ENCODE results near the gene B4GAT1. TPM values are rescaled to one million over a fixed set of nuclear protein-coding genes. Genes with fewer than 3 reads are reported as not detected.

B4GAT1 gene
- total and polyA plus RNA-seq, 2 donors (not counting 3 experiments of a cell fraction or from before 2014, with no cell fraction given): 21.2 to 21.6 TPM

DNA sequence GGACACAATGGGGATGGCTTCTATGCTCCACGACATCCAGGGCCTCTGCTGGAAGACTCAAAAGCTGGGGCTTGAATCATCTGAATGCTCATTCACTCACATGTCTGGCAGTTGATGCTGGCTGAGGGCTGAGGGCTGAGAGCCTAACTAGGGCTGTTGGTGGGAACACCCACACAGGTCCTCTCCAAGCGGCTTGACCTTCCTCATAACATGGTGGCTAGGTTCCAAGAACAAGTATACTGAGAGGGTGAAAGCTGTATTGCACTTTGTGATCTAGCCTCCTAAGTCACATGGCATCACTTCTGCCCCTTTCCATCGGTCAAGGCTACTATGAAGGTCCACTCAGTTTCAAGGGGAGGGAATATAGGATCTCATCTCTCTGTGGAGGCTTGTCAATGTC, 48.2 kb downstream of the B4GAT1 start:
- TF ChIP-seq JUN (IDR thresholded peaks at IDR 0.05; ENCODE audit: borderline replicate concordance, insufficient read depth, insufficient read length, low read depth) (no peak), POLR2A (IDR thresholded peaks at IDR 0.05; ENCODE audit: low read depth, low read length) (no peak), EZH2 (IDR thresholded peaks at IDR 0.05; ENCODE audit: borderline replicate concordance, low read depth, low read length, severe bottlenecking) (no peak), FOS (IDR thresholded peaks at IDR 0.05; ENCODE audit: borderline replicate concordance, insufficient read depth, low read length) (no peak), POLR2AphosphoS5 (IDR thresholded peaks at IDR 0.05; ENCODE audit: insufficient read depth, low read depth, low read length) (no peak), GATA2 (IDR thresholded peaks at IDR 0.05; ENCODE audit: insufficient read depth, insufficient read length, low read depth, low read length) (no peak), CTCF (IDR thresholded peaks at IDR 0.05; ENCODE audit: extremely low read depth in 1 of 2, insufficient read depth in 1 of 2, low read depth in 1 of 2, low read length in 2 of 2) (no peak), MYC (IDR thresholded peaks at IDR 0.05; ENCODE audit: low read depth, low read length) (no peak)
- TF ChIP-seq, protein P1, sequence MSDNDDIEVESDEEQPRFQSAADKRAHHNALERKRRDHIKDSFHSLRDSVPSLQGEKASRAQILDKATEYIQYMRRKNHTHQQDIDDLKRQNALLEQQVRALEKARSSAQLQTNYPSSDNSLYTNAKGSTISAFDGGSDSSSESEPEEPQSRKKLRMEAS (IDR thresholded peaks at IDR 0.05; ENCODE audit: insufficient read depth, insufficient read length): no peak
- Histone ChIP-seq H3K4me2 (ENCODE audit: insufficient read depth, low read length) (no peak overlapping the region), H3K27ac (ENCODE audit: insufficient read depth, low read depth, low read length) (no peak overlapping the region), H3K4me1 (ENCODE audit: control insufficient read depth, extremely low read depth, insufficient read depth, low read length) (no peaks in the 10 kb centered on the region), H3K79me2 (ENCODE audit: control insufficient read depth, insufficient read depth, low read length) (no peaks in the 10 kb centered on the region), H3K4me3 (replicated peaks in 1 of 3; ENCODE audit: insufficient read depth in 1 of 3, low read depth in 1 of 3, low read length in 3 of 3) (no peak overlapping the region), H3K9ac (replicated peaks; ENCODE audit: extremely low read depth, insufficient read depth, low read length) (no peak overlapping the region), H3K9me3 (replicated peaks; ENCODE audit: control insufficient read depth, insufficient read depth, low read length) (no peaks in the 10 kb centered on the region), H3K27me3 (ENCODE audit: control insufficient read depth in 2 of 2, insufficient read depth in 2 of 2, low read length in 2 of 2) (peaks cover 0 to 2% of the 10 kb centered on the region in 2 experiments), H3K36me3 (ENCODE audit: control insufficient read depth in 2 of 2, extremely low read depth in 1 of 2, insufficient read depth in 2 of 2, low read length in 2 of 2) (no peaks in the 10 kb centered on the region), H4K20me1 (replicated peaks; ENCODE audit: control insufficient read depth, extremely low read depth, insufficient read depth, low read length) (no peaks in the 10 kb centered on the region), H2AFZ (ENCODE audit: low read depth, low read length) (no peak overlapping the region), H3K9me1 (replicated peaks; ENCODE audit: control insufficient read depth, extremely low read depth, insufficient read depth, low read length) (no peaks in the 10 kb centered on the region)
- dilution Hi-C loops (cut with MboI; ENCODE audit: extremely low pct_ligation_motif_present, low sequenced_read_pairs): no loop called here
- BruUV-seq (replicated peaks): no TSS peak
- DNase-seq (ENCODE audit: low read depth, low spot score): no peak
- FAIRE-seq: no peak
- intact Hi-C loops (cut with micrococcal nuclease): no loop called here
- POLR2A ChIA-PET: no interaction called here
- CTCF ChIA-PET: interaction anchor here (1.0 to 4.5 kb wide), 2 partner anchors 12 to 87 kb away, joined by 3 to 27 read pairs; no protein-coding TSS in a partner anchor
